Activated T-cell treated with anti-CD3 and anti-CD28 coated beads, Interleukin-2, amount 50 U/mL, for 24 hours (primary cell): ENCODE measurements around the gene CCDC18.
A peak's percentile ranks its signal among the peaks of the same experiment; 100 is the strongest.
"Not testable (repeated sequence)": the region's sequence is repeated elsewhere in the genome, so short reads cannot be mapped to it uniquely, and the experiment has no call there.

ENCODE experiments used
- DNase-seq: peaks from one replicate; pipeline ENCODE4 v3.0.0-alpha.2; 2020
- H3K27ac Mint-ChIP-seq: 2 replicates; pipeline ENCODE4 v1.8.0; 2020; ENCODE audit warnings: mild to moderate bottlenecking, mixed read lengths
- H3K27me3 Mint-ChIP-seq: 2 replicates; pipeline ENCODE4 v1.8.0; 2020; ENCODE audit warnings: mixed read lengths
- H3K36me3 Mint-ChIP-seq: 2 replicates; pipeline ENCODE4 v1.8.0; 2020; ENCODE audit warnings: low read depth, mixed read lengths
- H3K4me1 Mint-ChIP-seq: 2 replicates; pipeline ENCODE4 v1.8.0; 2020; ENCODE audit warnings: low read depth, mixed read lengths
- H3K4me3 Mint-ChIP-seq: 2 replicates; pipeline ENCODE4 v1.8.0; 2020; ENCODE audit warnings: mild to moderate bottlenecking, moderate library complexity, mixed read lengths
- H3K9me3 Mint-ChIP-seq: 2 replicates; pipeline ENCODE4 v1.8.0; 2020; ENCODE audit warnings: mixed read lengths

The CCDC18 gene

GRCh38 chr1:93155335-93155734, 25.2 kb upstream of the CCDC18 start:
- Mint-ChIP-seq H3K27me3 (no peaks in the 10 kb centered on the region), H3K4me1 (peaks cover 37% of the 10 kb centered on the region), H3K9me3 (no peaks in the 10 kb centered on the region), H3K27ac (peak overlapping the region; percentile 82), H3K36me3 (peaks cover 85% of the 10 kb centered on the region), H3K4me3 (no peak overlapping the region)
- no peak for DNase-seq

- H3K4me3 Mint-ChIP-seq, result no peak overlapping the region
- H3K36me3 Mint-ChIP-seq, result peaks cover 72% of the 10 kb centered on the region
- peaks cover 34% of the 10 kb centered on the region for H3K4me1 Mint-ChIP-seq
- DNase-seq, result no peak
- no peak overlapping the region for H3K27ac Mint-ChIP-seq
- H3K9me3 Mint-ChIP-seq, result no peaks in the 10 kb centered on the region
- no peaks in the 10 kb centered on the region for H3K27me3 Mint-ChIP-seq
Measured at GRCh38 chr1:93159337-93159736, 21.2 kb upstream of the CCDC18 start.

DNA sequence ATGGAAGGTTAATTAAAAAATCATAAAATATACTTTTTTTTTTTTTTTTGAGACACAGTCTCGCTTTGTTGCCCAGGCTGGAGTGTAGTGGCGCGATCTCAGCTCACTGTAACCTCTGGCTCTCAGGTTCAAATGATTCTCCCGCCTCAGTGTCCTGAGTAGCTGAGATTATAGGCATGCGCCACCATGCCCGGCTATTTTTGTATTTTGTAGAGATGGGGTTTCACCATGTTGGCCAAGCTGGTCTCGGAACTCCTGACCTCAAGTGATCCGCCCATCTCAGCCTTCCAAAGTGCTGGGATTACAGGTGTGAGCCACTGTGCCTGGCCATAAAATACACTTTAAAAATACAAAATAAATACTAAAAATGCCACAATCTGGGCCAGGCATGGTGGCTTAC, 17.2 kb upstream of the CCDC18 start:
- Mint-ChIP-seq H3K4me1 (peaks cover 43% of the 10 kb centered on the region), H3K9me3 (peaks cover 10% of the 10 kb centered on the region), H3K36me3 (peaks cover 75% of the 10 kb centered on the region)
- H3K27me3 Mint-ChIP-seq, DNase-seq, H3K27ac Mint-ChIP-seq, H3K4me3 Mint-ChIP-seq: not testable (repeated sequence)

DNA sequence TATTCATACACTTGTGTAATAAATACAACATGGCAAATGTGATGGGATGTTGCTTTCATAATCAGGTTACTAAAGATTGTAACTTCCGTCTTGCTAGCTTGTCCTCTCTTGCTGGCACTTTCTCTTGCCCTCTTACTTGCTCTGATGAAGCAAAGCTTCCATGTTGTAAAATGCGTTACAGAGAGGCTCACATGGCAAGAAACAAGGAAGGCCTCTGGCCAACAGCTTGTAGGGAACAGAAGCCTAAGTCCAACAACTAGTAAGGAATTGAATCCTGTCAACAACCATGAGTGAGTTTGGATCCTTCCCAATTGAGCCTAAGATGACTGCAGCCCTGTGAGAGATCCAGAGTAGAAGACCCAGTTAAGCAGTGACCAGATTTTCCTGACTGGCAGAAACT, 15.7 kb upstream of the CCDC18 start:
- no peak overlapping the region for H3K4me3 Mint-ChIP-seq
- peaks cover 72% of the 10 kb centered on the region for H3K36me3 Mint-ChIP-seq
- no peak for DNase-seq

DNA sequence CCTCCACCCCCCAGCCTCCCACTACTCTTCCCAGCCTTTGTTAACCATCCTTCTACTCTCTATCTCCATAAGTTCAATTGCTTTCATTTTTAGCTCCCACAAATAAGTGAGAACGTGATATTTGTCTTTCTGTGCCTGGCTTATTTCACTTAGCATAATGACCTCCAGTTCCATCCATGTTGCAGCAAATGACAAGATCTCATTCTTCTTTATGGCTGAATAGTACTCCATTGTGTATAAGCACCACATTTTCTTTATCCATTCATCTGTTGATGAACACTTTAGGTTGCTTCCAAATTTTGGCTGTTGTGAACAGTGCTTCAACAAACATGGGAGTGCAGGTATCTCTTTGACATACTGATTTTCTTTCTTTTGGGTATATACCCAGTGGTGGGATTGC, 14.6 kb upstream of the CCDC18 start:
- H3K36me3 Mint-ChIP-seq, result peaks cover 70% of the 10 kb centered on the region
- peaks cover 58% of the 10 kb centered on the region for H3K4me1 Mint-ChIP-seq
- not testable (repeated sequence) for H3K4me3 Mint-ChIP-seq, DNase-seq, H3K27ac Mint-ChIP-seq, H3K27me3 Mint-ChIP-seq
- H3K9me3 Mint-ChIP-seq, result peaks cover 10% of the 10 kb centered on the region

More for the DNA sequence above, 15.7 kb upstream of the CCDC18 start:
- H3K4me1 Mint-ChIP-seq, result peaks cover 57% of the 10 kb centered on the region
- peaks cover 10% of the 10 kb centered on the region for H3K9me3 Mint-ChIP-seq
- no peak overlapping the region for H3K27ac Mint-ChIP-seq
- no peaks in the 10 kb centered on the region for H3K27me3 Mint-ChIP-seq

GRCh38 chr1:93167006-93167405, 13.5 kb upstream of the CCDC18 start:
- Mint-ChIP-seq H3K27ac (no peak overlapping the region), H3K4me3 (no peak overlapping the region), H3K4me1 (peaks cover 58% of the 10 kb centered on the region), H3K9me3 (peaks cover 10% of the 10 kb centered on the region), H3K27me3 (no peaks in the 10 kb centered on the region), H3K36me3 (peaks cover 65% of the 10 kb centered on the region)
- DNase-seq, result no peak

DNA sequence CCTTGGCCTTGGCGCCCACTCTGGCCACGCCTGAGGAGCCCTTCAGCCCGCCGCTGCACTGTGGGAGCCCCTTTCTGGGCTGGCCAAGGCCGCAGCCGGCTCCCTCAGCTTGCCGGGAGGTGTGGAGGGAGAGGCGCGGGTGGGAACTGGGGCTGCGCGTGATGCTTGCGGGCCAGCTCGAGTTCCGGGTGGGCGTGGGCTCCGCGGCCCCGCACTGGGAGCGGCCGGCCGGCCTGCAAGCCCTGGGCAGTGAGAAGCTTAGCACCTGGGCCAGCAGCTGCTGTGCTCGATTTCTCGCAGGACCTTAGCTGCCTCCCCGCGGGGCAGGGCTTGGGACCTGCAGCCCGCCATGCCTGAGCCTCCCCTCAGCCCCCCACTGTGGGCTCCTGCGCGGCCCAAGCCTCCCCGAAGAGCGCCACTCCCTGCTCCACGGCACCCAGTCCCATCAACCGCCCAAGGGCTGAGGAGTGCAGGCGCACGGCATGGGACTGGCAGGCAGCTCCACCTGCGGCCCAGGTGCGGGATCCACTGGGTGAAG, 10.3 kb upstream of the CCDC18 start:
- Mint-ChIP-seq H3K4me1 (peaks cover 64% of the 10 kb centered on the region), H3K36me3 (peaks cover 74% of the 10 kb centered on the region), H3K9me3 (peaks cover 10% of the 10 kb centered on the region)
- not testable (repeated sequence) for H3K27ac Mint-ChIP-seq, H3K27me3 Mint-ChIP-seq, H3K4me3 Mint-ChIP-seq, DNase-seq

DNA sequence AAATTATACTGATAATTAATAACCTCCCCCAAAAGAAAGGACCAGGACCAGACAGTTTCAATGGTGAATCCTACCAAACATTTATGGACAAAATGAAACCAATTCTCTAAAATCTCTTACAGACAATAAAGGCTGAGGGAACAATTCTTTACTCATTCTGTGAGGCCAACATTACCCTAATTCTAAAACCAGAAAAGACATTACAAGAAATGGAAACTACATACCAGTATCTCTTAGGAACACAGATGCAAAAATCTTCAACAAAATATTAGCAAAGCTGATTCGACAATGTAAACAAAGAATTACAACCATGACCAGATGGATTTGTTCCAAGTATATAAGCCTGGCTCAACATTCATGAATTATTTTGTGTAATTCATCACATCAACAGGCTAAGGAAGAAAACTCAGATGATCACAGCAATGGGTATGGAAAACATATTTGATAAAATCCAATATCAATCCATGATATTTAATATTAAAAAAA, 8.9 kb upstream of the CCDC18 start:
- H3K4me1 Mint-ChIP-seq, result peaks cover 68% of the 10 kb centered on the region
- no peak for DNase-seq
- peaks cover 4% of the 10 kb centered on the region for H3K9me3 Mint-ChIP-seq
- H3K36me3 Mint-ChIP-seq, result peaks cover 74% of the 10 kb centered on the region
- peak overlapping the region; percentile 76 for H3K4me3 Mint-ChIP-seq
- peak overlapping the region; percentile 68 for H3K27ac Mint-ChIP-seq
- H3K27me3 Mint-ChIP-seq, result no peaks in the 10 kb centered on the region

- no peak overlapping the region for H3K4me3 Mint-ChIP-seq
- no peaks in the 10 kb centered on the region for H3K9me3 Mint-ChIP-seq
- DNase-seq, result no peak
- H3K27ac Mint-ChIP-seq, result no peak overlapping the region
- peaks cover 72% of the 10 kb centered on the region for H3K36me3 Mint-ChIP-seq
- peaks cover 72% of the 10 kb centered on the region for H3K4me1 Mint-ChIP-seq
- no peaks in the 10 kb centered on the region for H3K27me3 Mint-ChIP-seq
Measured at GRCh38 chr1:93172778-93173177, 7.7 kb upstream of the CCDC18 start.

- H3K4me3 Mint-ChIP-seq, DNase-seq, H3K9me3 Mint-ChIP-seq, H3K27me3 Mint-ChIP-seq, H3K27ac Mint-ChIP-seq: not testable (repeated sequence)
- H3K4me1 Mint-ChIP-seq, result peaks cover 67% of the 10 kb centered on the region
- H3K36me3 Mint-ChIP-seq, result peaks cover 73% of the 10 kb centered on the region
Measured at GRCh38 chr1:93174638-93175037, 5.9 kb upstream of the CCDC18 start.

GRCh38 chr1:93177991-93178390, 2.5 kb upstream of the CCDC18 start:
- Mint-ChIP-seq H3K4me3 (peak overlapping the region; percentile 99), H3K9me3 (no peaks in the 10 kb centered on the region), H3K27me3 (no peaks in the 10 kb centered on the region), H3K27ac (peak overlapping the region; percentile 100), H3K36me3 (peaks cover 69% of the 10 kb centered on the region), H3K4me1 (peaks cover 61% of the 10 kb centered on the region)
- DNase-seq, result no peak

GRCh38 chr1:93178418-93178817, 2.1 kb upstream of the CCDC18 start:
- no peak for DNase-seq
- Mint-ChIP-seq H3K27me3 (no peaks in the 10 kb centered on the region), H3K4me1 (peaks cover 61% of the 10 kb centered on the region)

DNA sequence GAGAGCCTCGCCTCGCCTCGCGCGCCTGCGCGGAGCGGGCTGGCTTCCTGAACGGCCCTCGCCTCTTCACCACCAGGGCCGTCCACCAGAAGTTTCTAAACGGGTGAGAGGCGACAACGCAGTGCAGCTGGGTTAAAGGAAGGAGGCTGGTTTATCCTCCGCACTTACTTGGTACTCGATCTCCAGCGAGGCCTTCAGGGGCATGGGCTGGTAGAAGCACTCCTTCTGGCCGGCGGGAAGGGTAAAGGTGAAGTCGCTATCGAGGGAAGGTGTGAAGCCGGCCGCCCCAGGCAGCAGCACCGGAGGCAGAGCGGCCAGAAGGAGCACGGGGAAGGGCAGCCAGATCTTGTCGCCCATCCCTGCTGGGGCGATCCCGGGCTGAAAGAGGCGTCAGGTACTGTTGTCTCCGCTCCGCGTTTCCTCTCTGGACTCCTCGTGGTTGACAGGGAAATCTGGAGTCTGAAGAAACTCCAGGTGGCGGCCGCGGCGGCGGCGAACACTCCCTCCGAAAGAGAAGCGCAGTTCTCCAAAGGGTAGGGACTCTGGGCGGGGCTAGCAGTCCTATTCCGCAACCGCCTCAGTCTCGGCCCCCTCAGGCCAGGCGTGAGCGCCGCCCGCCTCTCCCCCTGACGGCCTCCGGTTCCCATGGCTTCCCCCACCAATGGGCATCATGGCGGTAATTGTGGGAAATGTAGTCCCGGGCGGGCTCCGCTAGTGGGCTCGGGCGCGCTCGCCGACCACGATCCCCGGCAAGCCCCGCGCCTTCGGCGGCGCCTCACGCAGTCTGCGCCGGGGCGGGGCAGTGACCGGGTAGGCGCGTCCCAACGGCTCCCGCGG, 420 bp upstream of the CCDC18 start, which contains the start of gene TMED5:
Gene TMED5, minus strand, starts transcription at position 528 of the 837 bp plus-strand sequence. Its CDS starts 171 bp downstream, at position 357.
- H3K4me1 Mint-ChIP-seq, result peaks cover 58% of the 10 kb centered on the region
- peak within 1 kb of the TSS; percentile 100 for H3K27ac Mint-ChIP-seq
- peak within 1 kb of the TSS; percentile 99 for H3K4me3 Mint-ChIP-seq
- DNase-seq, result peak; percentile 95
- no peaks in the 10 kb centered on the region for H3K27me3 Mint-ChIP-seq
- H3K36me3 Mint-ChIP-seq, result peaks cover 60% of the 10 kb centered on the region
- H3K9me3 Mint-ChIP-seq, result no peaks in the 10 kb centered on the region

More at GRCh38 chr1:93178418-93178817, 2.1 kb upstream of the CCDC18 start:
- H3K36me3 Mint-ChIP-seq, result peaks cover 65% of the 10 kb centered on the region
- no peaks in the 10 kb centered on the region for H3K9me3 Mint-ChIP-seq
- peak overlapping the region; percentile 99 for H3K4me3 Mint-ChIP-seq
- H3K27ac Mint-ChIP-seq, result peak overlapping the region; percentile 100

DNA sequence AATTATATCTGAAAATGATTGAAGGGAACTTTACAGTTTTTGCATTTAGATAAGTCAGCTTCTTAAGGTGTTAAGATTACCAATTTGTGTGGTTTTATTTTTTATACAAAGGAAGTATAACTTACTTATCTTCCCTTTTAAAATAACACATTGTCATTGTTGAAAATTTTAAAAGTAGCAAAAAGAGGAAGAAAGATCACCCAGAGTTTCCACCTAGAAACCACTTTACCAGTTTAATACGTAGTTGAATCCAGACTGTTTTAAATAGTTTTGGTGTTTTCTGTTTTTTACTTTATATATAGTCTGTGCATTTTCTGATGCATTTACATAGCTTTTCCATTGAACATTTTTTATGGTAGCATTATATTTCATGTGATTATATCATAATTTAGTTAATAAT, 6.1 kb downstream of the CCDC18 start:
- Mint-ChIP-seq H3K9me3 (no peaks in the 10 kb centered on the region), H3K36me3 (peaks cover 60% of the 10 kb centered on the region), H3K4me1 (peaks cover 32% of the 10 kb centered on the region), H3K4me3 (no peak overlapping the region), H3K27ac (no peak overlapping the region), H3K27me3 (no peaks in the 10 kb centered on the region)
- DNase-seq, result no peak

DNA sequence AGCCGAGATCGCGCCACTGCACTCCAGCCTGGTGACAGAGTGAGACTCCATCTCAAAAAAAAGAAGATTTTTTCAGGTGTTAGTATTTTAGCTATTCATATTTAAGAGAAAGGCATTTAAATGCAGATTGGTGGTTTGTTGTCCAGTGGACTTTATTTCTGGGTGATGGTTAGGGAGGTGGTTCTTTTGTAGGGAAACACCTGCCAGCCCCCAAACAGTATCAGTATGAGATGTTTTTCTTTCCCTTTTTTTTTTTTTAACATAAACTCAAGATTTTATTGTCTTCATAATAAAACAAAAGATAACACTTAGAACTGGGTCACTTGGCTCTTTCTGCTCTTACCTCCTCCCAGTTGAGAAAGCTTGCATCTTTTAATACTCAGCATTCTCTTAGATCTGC, 9.9 kb downstream of the CCDC18 start:
- H3K4me1 Mint-ChIP-seq, result peaks cover 9% of the 10 kb centered on the region
- DNase-seq, result no peak
- H3K36me3 Mint-ChIP-seq, result peaks cover 75% of the 10 kb centered on the region
- H3K4me3 Mint-ChIP-seq, result no peak overlapping the region
- H3K27me3 Mint-ChIP-seq, result no peaks in the 10 kb centered on the region
- H3K9me3 Mint-ChIP-seq, result no peaks in the 10 kb centered on the region
- H3K27ac Mint-ChIP-seq, result no peak overlapping the region
